HG02571 (cell line): ENCODE data around the gene ENTHD1.
"Not testable (repeated sequence)": the region's sequence is repeated elsewhere in the genome, so short reads cannot be mapped to it uniquely, and the experiment has no call there.

Experiments
- ATAC-seq: cut with Tn5 transposase; IDR thresholded peaks from one replicate; pipeline ENCODE4 v1.9.1; 2021; ENCODE audit warnings: mild to moderate bottlenecking, moderate library complexity; ENCODE audit not compliant: unreplicated experiment

ENTHD1 gene

GRCh38 chr22:39925909-39926679, 32.5 kb upstream of the ENTHD1 start:
- ATAC-seq, result no peak

DNA sequence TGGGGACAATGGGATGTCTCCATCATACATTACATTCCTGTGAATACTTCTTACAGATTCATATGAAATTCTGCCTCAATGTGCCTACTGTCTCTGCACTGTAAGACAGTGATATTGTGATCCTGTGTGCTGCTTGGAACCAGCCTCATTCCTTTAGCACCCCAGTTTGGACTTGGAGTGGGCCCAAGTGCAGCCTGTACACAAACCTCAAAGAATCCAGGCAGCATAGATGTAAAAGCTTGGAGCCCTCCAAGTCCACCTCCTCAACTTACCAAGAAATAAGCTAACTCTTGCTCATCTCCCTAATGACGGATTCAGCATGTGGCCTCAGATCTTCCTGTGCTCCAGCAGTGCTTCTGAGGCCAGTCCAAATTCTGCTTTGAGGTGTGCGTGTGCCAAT, 31.7 kb upstream of the ENTHD1 start:
- ATAC-seq, result no peak

- no peak for ATAC-seq
These were observed 30.7 kb upstream of the ENTHD1 start for GRCh38 chr22:39924286-39924685.

GRCh38 chr22:39923696-39924095, 30.1 kb upstream of the ENTHD1 start:
- ATAC-seq, result no peak

DNA sequence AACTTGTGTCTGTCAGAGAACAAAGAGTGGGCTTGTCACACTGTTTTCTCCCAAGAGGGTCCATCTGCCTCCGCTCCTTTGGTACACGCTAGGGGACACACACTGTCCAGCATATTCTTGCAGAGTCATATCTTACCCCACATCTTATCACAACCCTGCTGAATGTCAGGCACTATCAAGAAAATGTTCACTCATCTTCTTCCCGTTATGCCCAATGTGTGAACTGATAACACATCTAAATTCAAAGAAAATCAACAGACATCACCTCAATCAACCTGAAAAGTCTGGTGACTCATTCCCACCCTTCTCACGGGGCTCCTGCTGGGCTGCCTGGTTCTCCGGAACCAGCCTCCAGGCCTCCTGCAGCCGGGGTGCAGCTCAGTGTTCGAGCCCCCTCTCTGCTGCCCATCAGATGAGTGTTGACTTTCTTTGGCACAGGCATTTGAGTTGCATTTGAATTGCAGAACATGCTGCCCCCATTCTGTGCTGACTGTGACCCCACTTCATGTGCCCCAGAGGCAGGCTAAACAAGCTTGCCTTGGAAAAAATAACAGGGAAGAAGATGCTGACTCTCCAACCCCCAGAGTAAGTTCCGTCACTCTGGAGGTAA, 26.7 kb upstream of the ENTHD1 start:
- ATAC-seq, result no peak

DNA sequence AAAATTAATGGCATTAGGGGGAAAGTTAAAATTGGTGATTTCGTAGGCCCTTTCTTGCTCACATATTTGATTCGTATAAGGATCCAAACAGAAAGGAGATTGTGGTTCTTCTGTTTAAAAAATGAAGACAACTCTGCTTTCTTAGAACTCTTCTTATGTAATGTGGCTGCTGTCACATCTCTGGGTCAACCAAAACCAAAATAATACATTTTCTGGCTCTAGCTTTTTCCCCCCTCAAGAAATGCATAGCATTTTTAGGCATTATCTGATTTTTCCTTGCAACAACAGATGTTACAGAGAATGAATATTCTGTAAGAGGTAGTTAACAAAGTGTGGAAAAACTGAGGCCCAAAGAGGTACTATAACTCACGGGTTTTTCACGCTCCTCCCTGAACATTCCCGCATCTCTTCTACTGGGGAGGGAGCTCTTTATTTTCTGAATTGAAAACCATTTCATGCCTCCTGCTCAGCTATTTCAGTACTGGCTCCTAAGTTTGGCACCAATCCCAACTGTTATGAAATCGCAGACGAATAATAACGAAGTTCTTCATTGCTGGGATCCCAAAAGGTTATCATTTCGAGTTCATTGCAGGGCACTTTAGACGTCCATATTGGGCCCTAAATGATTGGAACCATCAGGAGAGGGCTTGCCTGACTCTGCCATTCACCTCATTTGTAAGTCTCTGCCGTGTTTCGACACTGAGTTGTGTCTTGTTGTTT, 24.4 kb upstream of the ENTHD1 start:
- ATAC-seq, result no peak

DNA sequence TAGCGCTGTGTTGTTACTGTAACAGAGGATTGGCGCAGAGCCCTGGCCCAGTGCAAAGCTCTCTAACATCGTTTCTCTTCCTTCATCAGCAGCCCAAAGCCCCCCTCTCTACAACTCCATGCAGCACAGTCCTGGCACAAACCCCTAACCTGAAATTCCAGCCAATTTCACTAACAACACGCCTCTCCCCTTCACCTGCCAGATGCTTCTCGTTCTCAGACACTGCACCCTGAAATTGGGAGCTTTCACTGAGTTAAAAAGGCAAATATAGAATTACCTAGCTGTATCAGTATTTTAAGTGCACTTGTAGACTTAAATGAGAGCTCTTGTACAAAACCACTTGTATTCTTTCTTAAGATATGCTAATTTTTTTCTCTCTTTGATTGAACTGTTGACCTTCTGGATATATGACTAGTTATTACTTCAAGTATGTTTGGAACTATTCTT, 23.7 kb upstream of the ENTHD1 start:
- ATAC-seq, result no peak

DNA sequence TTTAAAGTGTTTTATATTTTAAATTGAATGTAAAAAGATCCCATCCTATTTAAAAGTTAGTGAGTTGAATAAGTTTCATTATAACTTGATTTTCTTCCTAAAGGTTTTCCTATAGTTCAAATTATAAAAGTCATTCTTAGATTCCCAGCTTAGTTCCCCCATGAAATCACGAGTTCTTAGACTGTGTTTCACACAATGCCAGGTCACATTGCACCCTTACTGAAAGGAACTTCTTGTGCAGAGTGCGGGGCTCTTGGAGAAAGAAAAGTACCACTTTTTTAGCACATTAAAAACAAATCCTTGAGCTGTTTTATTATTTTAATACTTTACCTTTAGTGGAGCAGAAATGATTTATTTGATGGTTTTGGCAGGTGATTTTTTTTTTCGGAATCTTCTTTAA, 22.9 kb upstream of the ENTHD1 start:
- ATAC-seq, result no peak

DNA sequence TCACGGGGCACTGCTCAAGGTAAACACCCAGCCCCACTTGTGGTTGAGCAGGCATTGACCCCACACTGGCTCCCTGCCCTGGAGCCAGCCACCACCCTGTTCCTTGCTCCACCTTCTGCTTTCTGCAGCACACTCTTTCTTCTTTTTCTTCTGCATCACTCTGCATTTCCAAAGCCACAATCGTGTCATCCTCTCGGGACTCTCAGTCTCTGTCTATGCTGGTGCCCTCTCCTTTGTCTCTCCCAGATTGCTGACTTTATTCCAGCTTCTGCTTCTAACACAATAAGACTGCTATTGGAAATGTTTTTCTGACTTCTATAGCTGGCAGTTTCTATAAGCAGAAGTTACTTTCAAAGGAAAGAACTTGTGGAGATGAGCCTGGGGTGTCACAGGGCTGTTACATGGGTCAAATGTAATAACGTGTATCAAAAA, 21.8 kb upstream of the ENTHD1 start:
- ATAC-seq, result no peak

DNA sequence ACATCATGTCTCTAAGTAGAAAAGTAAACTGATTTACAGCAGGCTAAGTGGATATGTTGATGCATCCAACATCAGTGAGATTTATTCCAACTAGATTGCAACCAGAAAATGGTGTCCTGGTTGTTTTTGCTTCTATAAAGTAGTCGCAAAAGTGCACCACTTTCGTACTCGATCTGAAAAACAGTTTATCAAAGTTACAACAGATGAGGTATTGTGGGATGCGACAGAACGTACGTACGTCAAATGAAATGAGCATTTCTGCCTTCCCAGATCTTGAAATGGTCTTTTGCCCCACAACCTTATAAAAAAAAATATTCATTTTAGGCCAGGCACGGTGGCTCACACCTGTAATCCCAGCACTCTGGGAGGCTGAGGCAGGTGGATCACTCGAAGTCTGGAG, 21.0 kb upstream of the ENTHD1 start:
- no peak for ATAC-seq

- no peak for ATAC-seq
These were observed 20.3 kb upstream of the ENTHD1 start for GRCh38 chr22:39913886-39914285.

- ATAC-seq, result no peak
These were observed 19.8 kb upstream of the ENTHD1 start for GRCh38 chr22:39913321-39913720.

GRCh38 chr22:39910876-39911613, 17.5 kb upstream of the ENTHD1 start:
- ATAC-seq, result no peak

DNA sequence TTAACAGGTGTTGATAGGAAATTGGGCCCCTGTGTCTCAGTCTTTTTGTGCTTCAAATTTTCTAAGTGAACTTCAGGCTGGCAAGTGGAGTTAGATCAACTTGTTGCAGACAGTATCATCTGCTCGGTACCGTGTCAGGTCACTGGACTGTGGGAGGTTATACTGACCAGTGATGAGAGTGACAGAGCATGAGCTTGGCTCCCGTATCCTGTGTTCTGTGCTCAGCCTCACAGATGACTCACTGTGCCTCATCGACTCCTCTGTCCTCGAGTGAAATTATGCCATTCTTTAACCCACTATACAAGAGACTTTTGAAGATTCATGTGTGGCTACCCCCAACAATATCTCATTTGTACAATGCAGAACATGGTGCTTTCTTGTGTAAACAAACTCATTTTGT, 15.2 kb upstream of the ENTHD1 start:
- no peak for ATAC-seq

DNA sequence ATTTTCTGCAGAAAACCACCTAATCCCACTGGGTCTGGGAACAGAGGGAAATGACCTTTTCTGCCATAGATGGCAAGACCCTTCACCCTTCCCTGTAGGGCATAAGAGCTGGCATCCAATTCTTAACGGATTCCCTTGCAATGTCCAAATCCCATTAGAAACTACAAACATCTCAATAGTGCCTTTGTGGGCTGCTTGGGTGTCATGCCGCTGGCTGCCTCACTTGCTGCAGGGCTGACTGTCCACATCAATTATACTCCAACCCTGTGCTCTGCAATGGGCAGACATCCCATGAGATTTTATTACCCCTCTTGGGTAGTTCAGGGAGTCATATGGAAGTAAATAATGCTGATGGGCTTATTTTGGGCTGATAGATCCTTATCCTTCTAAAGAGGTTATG, 14.6 kb upstream of the ENTHD1 start:
- ATAC-seq, result no peak

DNA sequence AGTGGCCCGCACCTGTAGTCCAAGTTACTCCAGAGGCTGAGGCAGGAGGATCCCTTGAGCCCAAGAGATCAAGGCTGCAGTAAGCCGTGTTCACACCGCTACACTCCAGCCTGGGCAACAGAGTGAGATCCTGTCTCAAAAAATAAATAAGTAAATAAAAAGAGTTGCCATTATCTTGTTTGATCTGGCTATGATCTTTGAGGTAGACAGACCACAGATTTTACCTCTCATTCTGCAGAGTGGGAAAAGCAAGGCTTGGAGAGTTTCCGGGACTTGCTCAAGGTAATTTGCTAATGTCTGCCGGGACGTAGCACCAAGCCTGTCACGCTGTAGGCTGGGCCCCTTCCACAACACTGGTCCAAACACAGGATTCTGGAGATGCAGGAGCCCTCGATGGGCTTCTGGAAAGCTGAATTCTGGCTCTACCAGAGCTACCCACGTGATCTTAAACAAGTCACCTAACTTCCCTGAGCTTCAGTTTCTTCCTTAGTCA, 14.1 kb upstream of the ENTHD1 start:
- no peak for ATAC-seq

- no peak for ATAC-seq
These were observed 13.5 kb upstream of the ENTHD1 start for GRCh38 chr22:39907047-39907446.

DNA sequence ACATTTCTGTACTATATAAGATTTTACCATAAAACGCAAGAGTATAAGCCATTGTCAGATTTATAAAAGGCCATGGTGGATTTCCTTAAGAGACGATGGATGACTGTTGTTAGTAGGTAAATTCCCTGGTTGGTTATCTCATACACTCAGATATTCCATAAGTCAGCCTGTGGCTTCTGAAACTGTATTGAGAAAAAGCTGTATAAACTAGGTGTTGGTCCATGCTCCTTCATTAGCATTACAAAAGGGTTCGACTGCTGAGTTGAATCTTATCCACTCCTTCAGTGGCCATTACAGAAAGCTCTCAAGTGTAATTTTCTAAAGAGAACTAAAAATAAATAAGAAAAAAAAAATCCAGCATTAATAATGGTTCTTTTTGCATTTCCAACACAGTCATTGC, 12.6 kb upstream of the ENTHD1 start:
- ATAC-seq, result no peak

DNA sequence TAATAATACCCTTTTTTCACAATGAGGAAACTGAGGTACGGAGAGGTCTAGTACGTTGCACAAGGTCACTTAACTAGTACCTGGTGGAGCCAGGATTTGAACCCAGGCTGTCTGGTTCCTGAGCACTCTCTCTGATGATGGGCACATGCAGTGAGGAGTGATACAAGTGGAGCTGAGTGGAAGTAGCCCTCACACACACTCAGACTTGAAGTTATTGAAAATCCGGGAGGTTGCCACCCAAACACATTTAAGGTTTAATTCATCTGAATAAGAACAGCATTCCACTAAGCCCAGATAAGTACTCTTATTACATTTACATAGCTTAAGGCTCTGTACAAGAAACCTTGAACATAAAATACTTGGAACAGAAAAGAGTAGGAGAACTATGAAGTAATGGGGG, 12.1 kb upstream of the ENTHD1 start:
- no peak for ATAC-seq

DNA sequence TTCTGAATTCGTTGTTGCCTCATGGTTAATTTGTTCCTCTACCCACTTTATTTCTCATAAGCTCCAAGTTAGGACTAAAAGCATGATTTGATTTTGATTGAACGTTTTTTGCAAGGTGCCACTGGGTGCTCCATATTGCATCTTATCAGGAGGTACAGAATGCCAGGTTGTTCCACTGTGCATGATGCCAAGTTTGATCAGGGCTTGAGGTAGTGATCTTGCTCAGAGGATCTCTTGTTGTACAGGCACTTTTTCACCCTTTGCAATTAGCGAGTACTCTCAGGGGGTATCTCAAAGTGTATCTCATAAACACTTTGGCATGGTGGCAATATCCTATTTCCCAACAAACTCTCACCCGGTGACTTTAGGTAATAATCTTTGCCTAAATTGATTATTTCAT, 11.3 kb upstream of the ENTHD1 start:
- ATAC-seq, result no peak

DNA sequence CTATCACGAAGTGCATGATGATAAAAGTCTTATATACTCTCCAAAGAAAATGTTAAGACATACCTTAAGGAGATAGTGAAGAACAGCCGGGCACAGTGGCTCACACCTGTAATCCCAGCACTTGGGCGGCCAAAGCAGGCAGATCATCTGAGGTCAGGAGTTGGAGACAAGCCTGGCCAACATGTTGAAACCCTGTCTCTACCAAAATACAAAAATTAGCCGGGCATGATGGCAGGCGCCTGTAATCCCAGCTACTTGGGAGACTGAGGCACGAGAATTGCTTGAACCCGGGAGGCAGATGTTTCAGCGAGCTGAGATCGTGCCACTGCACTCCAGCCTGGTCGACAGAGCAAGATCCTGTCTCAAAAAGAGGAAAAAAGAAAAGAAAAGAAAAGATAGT, 10.5 kb upstream of the ENTHD1 start:
- ATAC-seq, result not testable (repeated sequence)
